WTC11 (cell line): Measurements from ENCODE around the gene ZNF821.

Experiments used
- AR ChIP-seq: fragments of 250-450 bp; sonication (Bioruptor Pico); IDR thresholded peaks from 2 replicates; pipeline ENCODE4 v1.9.0; 2021; ENCODE audit warnings: mild to moderate bottlenecking
- ATF3 ChIP-seq: sonication (generic); formaldehyde crosslinking; conservative IDR thresholded peaks from 2 replicates; pipeline ENCODE4 v1.8.1; 2022; ENCODE audit warnings: mild to moderate bottlenecking, missing genetic modification reagents
- CREB1 ChIP-seq: sonication (generic); formaldehyde crosslinking; IDR thresholded peaks from 2 replicates; pipeline ENCODE4 v1.8.0; 2023; ENCODE audit warnings: mild to moderate bottlenecking, missing genetic modification reagents
- CTCF ChIP-seq: fragments of 200-600 bp; IDR thresholded peaks from 2 replicates; pipeline ENCODE4 v1.8.0; 2022; ENCODE audit warnings: antibody characterized with exemption
- NR2C2 ChIP-seq: sonication (generic); formaldehyde crosslinking; IDR thresholded peaks from 2 replicates; pipeline ENCODE4 v1.8.0; 2022; ENCODE audit warnings: mild to moderate bottlenecking, missing genetic modification reagents
- PREB ChIP-seq: sonication (generic); formaldehyde crosslinking; IDR thresholded peaks from 2 replicates; pipeline ENCODE4 v1.8.1; 2022; ENCODE audit warnings: mild to moderate bottlenecking, missing genetic modification reagents, moderate library complexity, borderline replicate concordance
- SP1 ChIP-seq: sonication (generic); formaldehyde crosslinking; conservative IDR thresholded peaks from 2 replicates; pipeline ENCODE4 v1.8.1; 2022; ENCODE audit warnings: missing genetic modification reagents
- ZNF396 ChIP-seq: fragments of 250-450 bp; sonication (Bioruptor Pico); IDR thresholded peaks from 2 replicates; pipeline ENCODE4 v1.8.0; 2021; ENCODE audit warnings: mild to moderate bottlenecking, moderate library complexity, borderline replicate concordance

GRCh38 chr16:71919035-71919434 lies 35.1 kb upstream of the ZNF821 start:
- TF ChIP-seq CTCF (no peak), PREB (CRISPR knock-in tag) (no peak), SP1 (CRISPR knock-in tag) (no peak), ATF3 (CRISPR knock-in tag) (no peak), AR (CRISPR knock-in tag) (no peak), NR2C2 (no peak), ZNF396 (no peak), CREB1 (CRISPR knock-in tag) (no peak)
